ENCODE measurements around the gene SNRPA1. TPM values are rescaled to one million over a fixed set of nuclear protein-coding genes. Genes with fewer than 3 reads are reported as not detected.

Gene SNRPA1
- total and polyA plus RNA-seq, 9 of the 15 experiments (the other 6 are each of a cell fraction or from before 2014, with no cell fraction given), result 62.7 to 245 (median 189) TPM

DNA sequence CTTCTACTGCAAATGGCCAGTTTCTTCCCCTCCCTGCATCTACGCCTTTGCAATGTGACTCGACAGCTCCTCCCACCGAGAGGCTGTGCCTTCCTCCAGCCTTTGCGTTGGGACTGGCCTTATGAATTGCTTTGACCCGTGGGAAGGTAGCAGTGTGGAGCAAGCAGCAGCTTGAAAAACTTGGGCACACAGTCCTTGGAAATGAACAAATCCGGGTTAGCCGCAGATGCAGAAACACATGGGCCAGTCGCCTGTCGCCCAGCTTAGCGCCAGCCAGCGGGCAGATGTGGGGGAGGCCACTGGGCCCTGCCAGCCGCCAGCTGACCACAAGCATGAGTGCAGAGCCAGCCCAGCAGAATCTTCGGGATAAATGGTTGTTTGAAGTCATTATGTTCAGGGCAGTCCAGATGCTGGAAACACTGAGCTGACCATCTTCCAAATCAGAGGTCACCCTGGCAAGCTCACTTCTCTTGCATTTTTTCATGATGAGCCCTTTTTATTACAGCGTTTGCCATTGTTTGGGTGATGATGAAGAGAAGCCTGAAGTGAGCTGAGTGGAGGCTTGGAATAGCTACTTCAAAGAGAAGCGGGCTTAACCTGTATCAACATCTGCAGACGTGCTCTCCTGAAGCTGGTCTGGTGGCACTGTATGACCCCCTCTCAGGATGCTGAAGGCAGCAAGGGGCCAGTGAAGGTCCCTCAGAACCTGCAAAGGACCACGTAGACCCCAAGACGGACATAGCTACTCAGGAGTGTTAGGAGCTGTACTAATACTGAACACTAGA is 27.5 kb downstream of the SNRPA1 start (continued):
- TF ChIP-seq, protein P1, sequence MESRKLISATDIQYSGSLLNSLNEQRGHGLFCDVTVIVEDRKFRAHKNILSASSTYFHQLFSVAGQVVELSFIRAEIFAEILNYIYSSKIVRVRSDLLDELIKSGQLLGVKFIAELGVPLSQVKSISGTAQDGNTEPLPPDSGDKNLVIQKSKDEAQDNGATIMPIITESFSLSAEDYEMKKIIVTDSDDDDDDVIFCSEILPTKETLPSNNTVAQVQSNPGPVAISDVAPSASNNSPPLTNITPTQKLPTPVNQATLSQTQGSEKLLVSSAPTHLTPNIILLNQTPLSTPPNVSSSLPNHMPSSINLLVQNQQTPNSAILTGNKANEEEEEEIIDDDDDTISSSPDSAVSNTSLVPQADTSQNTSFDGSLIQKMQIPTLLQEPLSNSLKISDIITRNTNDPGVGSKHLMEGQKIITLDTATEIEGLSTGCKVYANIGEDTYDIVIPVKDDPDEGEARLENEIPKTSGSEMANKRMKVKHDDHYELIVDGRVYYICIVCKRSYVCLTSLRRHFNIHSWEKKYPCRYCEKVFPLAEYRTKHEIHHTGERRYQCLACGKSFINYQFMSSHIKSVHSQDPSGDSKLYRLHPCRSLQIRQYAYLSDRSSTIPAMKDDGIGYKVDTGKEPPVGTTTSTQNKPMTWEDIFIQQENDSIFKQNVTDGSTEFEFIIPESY (CRISPR knock-in tag; IDR thresholded peaks at IDR 0.05), result peak; percentile 94
- TF ChIP-seq, protein P2, sequence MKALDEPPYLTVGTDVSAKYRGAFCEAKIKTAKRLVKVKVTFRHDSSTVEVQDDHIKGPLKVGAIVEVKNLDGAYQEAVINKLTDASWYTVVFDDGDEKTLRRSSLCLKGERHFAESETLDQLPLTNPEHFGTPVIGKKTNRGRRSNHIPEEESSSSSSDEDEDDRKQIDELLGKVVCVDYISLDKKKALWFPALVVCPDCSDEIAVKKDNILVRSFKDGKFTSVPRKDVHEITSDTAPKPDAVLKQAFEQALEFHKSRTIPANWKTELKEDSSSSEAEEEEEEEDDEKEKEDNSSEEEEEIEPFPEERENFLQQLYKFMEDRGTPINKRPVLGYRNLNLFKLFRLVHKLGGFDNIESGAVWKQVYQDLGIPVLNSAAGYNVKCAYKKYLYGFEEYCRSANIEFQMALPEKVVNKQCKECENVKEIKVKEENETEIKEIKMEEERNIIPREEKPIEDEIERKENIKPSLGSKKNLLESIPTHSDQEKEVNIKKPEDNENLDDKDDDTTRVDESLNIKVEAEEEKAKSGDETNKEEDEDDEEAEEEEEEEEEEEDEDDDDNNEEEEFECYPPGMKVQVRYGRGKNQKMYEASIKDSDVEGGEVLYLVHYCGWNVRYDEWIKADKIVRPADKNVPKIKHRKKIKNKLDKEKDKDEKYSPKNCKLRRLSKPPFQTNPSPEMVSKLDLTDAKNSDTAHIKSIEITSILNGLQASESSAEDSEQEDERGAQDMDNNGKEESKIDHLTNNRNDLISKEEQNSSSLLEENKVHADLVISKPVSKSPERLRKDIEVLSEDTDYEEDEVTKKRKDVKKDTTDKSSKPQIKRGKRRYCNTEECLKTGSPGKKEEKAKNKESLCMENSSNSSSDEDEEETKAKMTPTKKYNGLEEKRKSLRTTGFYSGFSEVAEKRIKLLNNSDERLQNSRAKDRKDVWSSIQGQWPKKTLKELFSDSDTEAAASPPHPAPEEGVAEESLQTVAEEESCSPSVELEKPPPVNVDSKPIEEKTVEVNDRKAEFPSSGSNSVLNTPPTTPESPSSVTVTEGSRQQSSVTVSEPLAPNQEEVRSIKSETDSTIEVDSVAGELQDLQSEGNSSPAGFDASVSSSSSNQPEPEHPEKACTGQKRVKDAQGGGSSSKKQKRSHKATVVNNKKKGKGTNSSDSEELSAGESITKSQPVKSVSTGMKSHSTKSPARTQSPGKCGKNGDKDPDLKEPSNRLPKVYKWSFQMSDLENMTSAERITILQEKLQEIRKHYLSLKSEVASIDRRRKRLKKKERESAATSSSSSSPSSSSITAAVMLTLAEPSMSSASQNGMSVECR (CRISPR knock-in tag; IDR thresholded peaks at IDR 0.05), result no peak
- TF ChIP-seq, protein P3, sequence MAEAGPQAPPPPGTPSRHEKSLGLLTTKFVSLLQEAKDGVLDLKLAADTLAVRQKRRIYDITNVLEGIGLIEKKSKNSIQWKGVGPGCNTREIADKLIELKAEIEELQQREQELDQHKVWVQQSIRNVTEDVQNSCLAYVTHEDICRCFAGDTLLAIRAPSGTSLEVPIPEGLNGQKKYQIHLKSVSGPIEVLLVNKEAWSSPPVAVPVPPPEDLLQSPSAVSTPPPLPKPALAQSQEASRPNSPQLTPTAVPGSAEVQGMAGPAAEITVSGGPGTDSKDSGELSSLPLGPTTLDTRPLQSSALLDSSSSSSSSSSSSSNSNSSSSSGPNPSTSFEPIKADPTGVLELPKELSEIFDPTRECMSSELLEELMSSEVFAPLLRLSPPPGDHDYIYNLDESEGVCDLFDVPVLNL (CRISPR knock-in tag; IDR thresholded peaks at IDR 0.05; ENCODE audit: low read depth), result no peak
- no peak for TF ChIP-seq WHSC1 (IDR thresholded peaks at IDR 0.05; ENCODE audit: low read length)
- TF ChIP-seq, protein P4, sequence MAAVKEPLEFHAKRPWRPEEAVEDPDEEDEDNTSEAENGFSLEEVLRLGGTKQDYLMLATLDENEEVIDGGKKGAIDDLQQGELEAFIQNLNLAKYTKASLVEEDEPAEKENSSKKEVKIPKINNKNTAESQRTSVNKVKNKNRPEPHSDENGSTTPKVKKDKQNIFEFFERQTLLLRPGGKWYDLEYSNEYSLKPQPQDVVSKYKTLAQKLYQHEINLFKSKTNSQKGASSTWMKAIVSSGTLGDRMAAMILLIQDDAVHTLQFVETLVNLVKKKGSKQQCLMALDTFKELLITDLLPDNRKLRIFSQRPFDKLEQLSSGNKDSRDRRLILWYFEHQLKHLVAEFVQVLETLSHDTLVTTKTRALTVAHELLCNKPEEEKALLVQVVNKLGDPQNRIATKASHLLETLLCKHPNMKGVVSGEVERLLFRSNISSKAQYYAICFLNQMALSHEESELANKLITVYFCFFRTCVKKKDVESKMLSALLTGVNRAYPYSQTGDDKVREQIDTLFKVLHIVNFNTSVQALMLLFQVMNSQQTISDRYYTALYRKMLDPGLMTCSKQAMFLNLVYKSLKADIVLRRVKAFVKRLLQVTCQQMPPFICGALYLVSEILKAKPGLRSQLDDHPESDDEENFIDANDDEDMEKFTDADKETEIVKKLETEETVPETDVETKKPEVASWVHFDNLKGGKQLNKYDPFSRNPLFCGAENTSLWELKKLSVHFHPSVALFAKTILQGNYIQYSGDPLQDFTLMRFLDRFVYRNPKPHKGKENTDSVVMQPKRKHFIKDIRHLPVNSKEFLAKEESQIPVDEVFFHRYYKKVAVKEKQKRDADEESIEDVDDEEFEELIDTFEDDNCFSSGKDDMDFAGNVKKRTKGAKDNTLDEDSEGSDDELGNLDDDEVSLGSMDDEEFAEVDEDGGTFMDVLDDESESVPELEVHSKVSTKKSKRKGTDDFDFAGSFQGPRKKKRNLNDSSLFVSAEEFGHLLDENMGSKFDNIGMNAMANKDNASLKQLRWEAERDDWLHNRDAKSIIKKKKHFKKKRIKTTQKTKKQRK (IDR thresholded peaks at IDR 0.05; ENCODE audit: borderline replicate concordance, low read depth, low read length), result no peak
- TF ChIP-seq, protein P5, sequence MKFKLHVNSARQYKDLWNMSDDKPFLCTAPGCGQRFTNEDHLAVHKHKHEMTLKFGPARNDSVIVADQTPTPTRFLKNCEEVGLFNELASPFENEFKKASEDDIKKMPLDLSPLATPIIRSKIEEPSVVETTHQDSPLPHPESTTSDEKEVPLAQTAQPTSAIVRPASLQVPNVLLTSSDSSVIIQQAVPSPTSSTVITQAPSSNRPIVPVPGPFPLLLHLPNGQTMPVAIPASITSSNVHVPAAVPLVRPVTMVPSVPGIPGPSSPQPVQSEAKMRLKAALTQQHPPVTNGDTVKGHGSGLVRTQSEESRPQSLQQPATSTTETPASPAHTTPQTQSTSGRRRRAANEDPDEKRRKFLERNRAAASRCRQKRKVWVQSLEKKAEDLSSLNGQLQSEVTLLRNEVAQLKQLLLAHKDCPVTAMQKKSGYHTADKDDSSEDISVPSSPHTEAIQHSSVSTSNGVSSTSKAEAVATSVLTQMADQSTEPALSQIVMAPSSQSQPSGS (CRISPR knock-in tag; IDR thresholded peaks at IDR 0.05), result no peak
- TF ChIP-seq MEF2A (IDR thresholded peaks at IDR 0.05; ENCODE audit: control insufficient read depth, low read depth, low read length), result no peak
- TF ChIP-seq, protein P6, sequence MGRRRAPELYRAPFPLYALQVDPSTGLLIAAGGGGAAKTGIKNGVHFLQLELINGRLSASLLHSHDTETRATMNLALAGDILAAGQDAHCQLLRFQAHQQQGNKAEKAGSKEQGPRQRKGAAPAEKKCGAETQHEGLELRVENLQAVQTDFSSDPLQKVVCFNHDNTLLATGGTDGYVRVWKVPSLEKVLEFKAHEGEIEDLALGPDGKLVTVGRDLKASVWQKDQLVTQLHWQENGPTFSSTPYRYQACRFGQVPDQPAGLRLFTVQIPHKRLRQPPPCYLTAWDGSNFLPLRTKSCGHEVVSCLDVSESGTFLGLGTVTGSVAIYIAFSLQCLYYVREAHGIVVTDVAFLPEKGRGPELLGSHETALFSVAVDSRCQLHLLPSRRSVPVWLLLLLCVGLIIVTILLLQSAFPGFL (CRISPR knock-in tag; IDR thresholded peaks at IDR 0.05), result no peak

Measured in K562 (cell line).